Thymus (tissue), 11 donors: ENCODE measurements around the gene MRGPRG. TPM values are rescaled to one million over a fixed set of nuclear protein-coding genes. Genes with fewer than 3 reads are reported as not detected.

Source experiments
- DNase-seq, 9 donors: peaks; one replicate each; pipeline ENCODE4 v3.0.0-alpha.2; 2013; ENCODE audit warnings: low spot score in 9 of 9, low read depth in 6 of 9, missing footprints in 1 of 9
- H3K27ac ChIP-seq, 2 donors: one replicate each; pipeline ENCODE4 v1.5.1; 2013; ENCODE audit warnings: control low read depth in 1 of 2, low read depth in 1 of 2, low read length in 1 of 2, mild to moderate bottlenecking in 1 of 2, moderate library complexity in 1 of 2
- H3K27me3 ChIP-seq, 2 donors: one replicate each; pipeline ENCODE4 v1.5.1; 2013; ENCODE audit warnings: low read length in 1 of 2; ENCODE audit not compliant: control insufficient read depth in 2 of 2, insufficient read depth in 1 of 2
- H3K36me3 ChIP-seq, 2 donors: one replicate each; pipeline ENCODE4 v1.5.1; 2013; ENCODE audit warnings: low read length in 1 of 2, mild to moderate bottlenecking in 1 of 2, moderate library complexity in 1 of 2; ENCODE audit not compliant: control insufficient read depth in 2 of 2, insufficient read depth in 2 of 2
- H3K4me1 ChIP-seq, 2 donors: one replicate each; pipeline ENCODE4 v1.5.1; 2013; ENCODE audit warnings: low read length in 2 of 2; ENCODE audit not compliant: control insufficient read depth in 2 of 2, insufficient read depth in 2 of 2
- H3K4me3 ChIP-seq, 2 donors: one replicate each; pipeline ENCODE4 v1.5.1; 2013; ENCODE audit warnings: low read length in 2 of 2, control low read depth in 1 of 2, mild to moderate bottlenecking in 1 of 2
- H3K9me3 ChIP-seq, 2 donors: one replicate each; pipeline ENCODE4 v1.5.1; 2013; ENCODE audit warnings: low read length in 1 of 2, mild to moderate bottlenecking in 1 of 2; ENCODE audit not compliant: control insufficient read depth in 2 of 2, insufficient read depth in 1 of 2
- WGBS: extraction: QIAGEN DNeasy Blood & Tissue Kit; methylation state at CpG from one replicate; pipeline ENCODE4 v1.1.7; 2013; 5-methylcytosine and 5-hydroxymethylcytosine counted together
- polyA plus RNA-seq: library from polyadenylated mRNA; stranded (reverse); fragments of 200-250 nt; gene quantifications from one replicate; pipeline ENCODE4 v1.2.3, GENCODE V29; 2013
- total RNA-seq: library from RNA; stranded (reverse); fragments of 120-200 nt; gene quantifications from one replicate; pipeline ENCODE4 v1.2.4, GENCODE V29; 2013
- donor health status: healthy.

The MRGPRG gene
- total and polyA plus RNA-seq, 2 donors: not detected

- 95% methylated on average over 18 of the region's 18 CpGs for WGBS
- no peak overlapping the region for H3K27ac ChIP-seq
- H3K4me1 ChIP-seq: peaks cover 0 to 21% of the 10 kb centered on the region in 2 donors
- no peak overlapping the region for H3K4me3 ChIP-seq
- DNase-seq: no peak
- H3K9me3 ChIP-seq: no peaks in the 10 kb centered on the region
- no peaks in the 10 kb centered on the region for H3K36me3 ChIP-seq
- peaks cover 3 to 42% of the 10 kb centered on the region in 2 donors for H3K27me3 ChIP-seq
Measured at GRCh38 chr11:3226846-3227567, 8.4 kb upstream of the MRGPRG start.

- 84% methylated on average over 20 of the region's 21 CpGs for WGBS
- H3K27me3 ChIP-seq: peaks cover 3 to 45% of the 10 kb centered on the region in 2 donors
- DNase-seq: no peak
Measured at GRCh38 chr11:3225826-3226750, 7.5 kb upstream of the MRGPRG start.

GRCh38 chr11:3225159-3225758, 6.6 kb upstream of the MRGPRG start:
- peaks cover 0 to 15% of the 10 kb centered on the region in 2 donors for H3K4me1 ChIP-seq
- no peaks in the 10 kb centered on the region for H3K9me3 ChIP-seq
- H3K27ac ChIP-seq: no peak overlapping the region
- no peaks in the 10 kb centered on the region for H3K36me3 ChIP-seq
- no peak for DNase-seq
- 98% methylated on average over 17 of the region's 17 CpGs for WGBS
- H3K27me3 ChIP-seq: peaks cover under 1 to 50% of the 10 kb centered on the region in 2 donors
- H3K4me3 ChIP-seq: no peak overlapping the region

More at GRCh38 chr11:3225826-3226750, 7.5 kb upstream of the MRGPRG start:
- Histone ChIP-seq H3K4me1 (peaks cover 0 to 15% of the 10 kb centered on the region in 2 donors), H3K4me3 (no peak overlapping the region), H3K36me3 (no peaks in the 10 kb centered on the region), H3K27ac (no peak overlapping the region), H3K9me3 (no peaks in the 10 kb centered on the region)

DNA sequence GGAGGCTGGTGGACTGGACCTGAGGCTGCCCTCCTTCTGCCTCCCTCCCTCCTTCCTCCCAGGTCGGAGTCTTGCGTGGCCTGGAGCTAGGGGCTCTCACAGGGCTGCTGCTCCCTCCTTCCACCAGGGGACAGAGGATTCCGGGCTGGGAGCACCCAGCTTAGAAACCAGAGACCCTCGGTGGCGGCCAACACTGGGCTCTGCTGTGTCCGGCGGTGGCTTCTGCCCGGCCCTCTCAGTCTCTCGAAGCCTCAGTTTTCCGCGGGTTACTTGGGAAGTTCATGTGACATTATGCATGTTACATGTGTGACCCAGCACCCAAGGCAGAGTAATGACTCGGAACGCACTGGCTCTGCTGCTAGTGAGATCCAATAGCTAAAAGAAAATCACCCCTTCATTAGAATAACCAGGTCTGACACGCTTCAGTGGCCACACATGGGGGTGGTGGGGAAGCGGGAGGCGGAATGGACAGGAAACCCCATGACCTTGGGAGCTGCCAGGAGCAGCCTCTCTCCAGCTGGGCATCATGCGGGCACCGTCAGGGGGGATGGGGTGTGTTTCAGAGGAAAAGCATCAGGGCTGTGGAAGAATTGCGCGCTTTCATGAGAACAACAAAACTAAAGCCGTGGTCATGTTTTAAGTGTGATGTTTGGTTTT, 5.9 kb upstream of the MRGPRG start:
- no peak overlapping the region for H3K4me3 ChIP-seq
- no peak for DNase-seq
- peaks cover 0 to 15% of the 10 kb centered on the region in 2 donors for H3K4me1 ChIP-seq
- no peaks in the 10 kb centered on the region for H3K36me3 ChIP-seq
- 94% methylated on average over 21 of the region's 21 CpGs for WGBS
- peaks cover 0 to 54% of the 10 kb centered on the region in 2 donors for H3K27me3 ChIP-seq
- no peaks in the 10 kb centered on the region for H3K9me3 ChIP-seq
- no peak overlapping the region for H3K27ac ChIP-seq

GRCh38 chr11:3223932-3224381, 5.3 kb upstream of the MRGPRG start:
- peaks cover 0 to 15% of the 10 kb centered on the region in 2 donors for H3K4me1 ChIP-seq
- WGBS: 92% methylated on average over 4 of the region's 4 CpGs
- no peak overlapping the region for H3K4me3 ChIP-seq
- H3K9me3 ChIP-seq: no peaks in the 10 kb centered on the region
- H3K27ac ChIP-seq: no peak overlapping the region
- no peaks in the 10 kb centered on the region for H3K36me3 ChIP-seq
- DNase-seq: no peak
- peaks cover under 1 to 60% of the 10 kb centered on the region in 2 donors for H3K27me3 ChIP-seq

GRCh38 chr11:3222941-3223915, 4.6 kb upstream of the MRGPRG start:
- 59% methylated on average over 36 of the region's 36 CpGs for WGBS
- Histone ChIP-seq H3K27me3 (peaks cover 3 to 65% of the 10 kb centered on the region in 2 donors), H3K9me3 (no peaks in the 10 kb centered on the region), H3K27ac (no peak overlapping the region), H3K36me3 (no peaks in the 10 kb centered on the region), H3K4me3 (no peak overlapping the region), H3K4me1 (peaks cover 0 to 15% of the 10 kb centered on the region in 2 donors)
- peak in 2 of 9 donors; percentile 44 to 62 for DNase-seq

GRCh38 chr11:3222003-3222855, 3.6 kb upstream of the MRGPRG start:
- Histone ChIP-seq H3K4me1 (peaks cover under 1 to 18% of the 10 kb centered on the region in 2 donors), H3K9me3 (no peaks in the 10 kb centered on the region), H3K36me3 (no peaks in the 10 kb centered on the region), H3K27me3 (peaks cover 3 to 61% of the 10 kb centered on the region in 2 donors), H3K27ac (no peak overlapping the region), H3K4me3 (no peak overlapping the region)
- no peak for DNase-seq
- WGBS: 85% methylated on average over 37 of the region's 37 CpGs
